GM19240 (cell line): Measurements from ENCODE around the gene PTDSS2.

Experiments used
- DNase-seq: peaks from one replicate; pipeline ENCODE4 v3.0.0; 2011; ENCODE audit warnings: low spot score; ENCODE audit not compliant: insufficient read length

Gene PTDSS2

GRCh38 chr11:530960-531831 lies 81.1 kb downstream of the PTDSS2 start:
- no peak for DNase-seq

GRCh38 chr11:531919-532526 lies 81.9 kb downstream of the PTDSS2 start:
- DNase-seq = no peak

- no peak for DNase-seq
These were observed 82.5 kb downstream of the PTDSS2 start for GRCh38 chr11:532527-532985.

- DNase-seq = no peak
These were observed 83.0 kb downstream of the PTDSS2 start for GRCh38 chr11:532986-533585.

GRCh38 chr11:533586-534395 lies 83.7 kb downstream of the PTDSS2 start:
- DNase-seq = no peak

- DNase-seq = no peak
These were observed 84.5 kb downstream of the PTDSS2 start for GRCh38 chr11:534396-535209.

- no peak for DNase-seq
These were observed 85.1 kb downstream of the PTDSS2 start for GRCh38 chr11:535210-535518.

GRCh38 chr11:535519-536454 lies 85.7 kb downstream of the PTDSS2 start, which contains the start of gene HRAS:
Gene HRAS (minus strand): TSS chr11:535576.
- DNase-seq = peak; percentile 99

GRCh38 chr11:536841-537621 lies 87.0 kb downstream of the PTDSS2 start, which contains the start of gene LRRC56:
Gene LRRC56 (plus strand): TSS chr11:537527. CDS start chr11:540685, 3,158 bp downstream.
- peak; percentile 98 for DNase-seq

- no peak for DNase-seq
These were observed 87.7 kb downstream of the PTDSS2 start for GRCh38 chr11:537622-538430.

GRCh38 chr11:538431-539051 lies 88.5 kb downstream of the PTDSS2 start:
- no peak for DNase-seq

- DNase-seq = no peak
These were observed 89.9 kb downstream of the PTDSS2 start for GRCh38 chr11:539971-540481.
